Daoy (cell line): ENCODE results near the gene SIAH3. TPM values are rescaled to one million over a fixed set of nuclear protein-coding genes. Genes with fewer than 3 reads are reported as not detected.
A peak's percentile ranks its signal among the peaks of the same experiment; 100 is the strongest.

ENCODE experiments used
- DNase-seq: peaks from one replicate; pipeline ENCODE4 v3.0.0-alpha.2; 2015; ENCODE audit warnings: low read depth
- total RNA-seq: library from RNA; depleted of rRNA; stranded (reverse); fragments of >200 nt; shearing (Covaris generic); gene quantifications from 2 replicates; pipeline ENCODE4 v1.2.3, GENCODE V29; 2014

Gene SIAH3
- total RNA-seq, 1 experiment from 2014 or later: 0.06 TPM

DNA sequence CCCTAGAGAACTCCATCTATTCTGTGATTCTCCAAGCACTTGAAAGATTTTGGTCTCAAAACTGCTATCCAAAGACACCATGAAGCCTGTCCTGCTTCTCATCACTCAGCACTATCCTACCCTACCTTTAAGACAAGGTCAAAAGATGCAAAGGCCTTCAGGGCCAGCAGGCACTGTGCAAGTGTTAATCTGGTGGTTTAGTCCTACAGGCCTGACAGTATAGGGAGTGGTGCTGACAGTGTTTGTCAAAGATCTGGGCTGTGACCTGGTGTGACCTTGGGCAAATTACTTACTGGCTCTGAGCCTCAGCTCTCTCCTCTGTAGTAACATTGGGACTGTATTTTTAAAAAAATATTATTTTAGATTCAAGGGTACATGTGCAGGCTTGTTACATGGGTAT lies 28.0 kb downstream of the SIAH3 start:
- DNase-seq: no peak

- DNase-seq: no peak
These were observed 29.7 kb downstream of the SIAH3 start for GRCh38 chr13:45821811-45822210.

- DNase-seq: no peak
These were observed 31.3 kb downstream of the SIAH3 start for GRCh38 chr13:45820106-45820838.

- DNase-seq: no peak
These were observed 33.7 kb downstream of the SIAH3 start for GRCh38 chr13:45817833-45818232.

- DNase-seq: no peak
These were observed 35.1 kb downstream of the SIAH3 start for GRCh38 chr13:45816427-45816826.

DNA sequence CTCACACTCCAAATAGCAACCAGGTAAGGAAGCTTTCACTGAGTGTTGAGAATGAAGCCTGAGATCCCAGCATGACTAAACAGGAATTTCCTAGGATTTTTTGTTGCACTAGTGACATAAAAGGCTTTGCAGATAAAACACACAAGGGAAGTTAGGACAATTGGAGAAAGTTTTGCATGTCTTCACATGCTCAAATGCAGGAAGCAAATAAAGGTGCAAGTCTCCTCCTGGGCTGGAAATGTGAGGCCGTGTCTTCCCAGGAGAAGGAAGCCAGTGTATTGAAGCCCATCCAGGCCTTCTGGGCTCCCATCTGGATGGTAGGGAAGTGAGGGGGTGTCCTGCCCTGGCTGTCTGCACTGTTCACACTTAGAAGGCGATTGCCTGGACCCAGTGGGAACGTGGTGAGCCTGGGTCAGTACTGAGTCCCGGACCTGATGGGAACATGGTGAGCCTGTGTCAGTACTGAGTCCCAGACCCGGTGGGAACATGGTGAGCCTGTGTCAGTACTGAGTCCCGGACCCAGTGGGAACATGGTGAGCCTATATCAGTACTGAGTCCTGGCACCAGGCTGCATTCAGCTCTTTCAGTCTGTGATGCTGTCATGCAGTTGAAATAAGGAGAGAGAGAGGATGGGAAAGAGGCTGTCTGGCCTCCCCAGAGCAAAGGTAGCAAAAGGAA lies 38.7 kb downstream of the SIAH3 start:
- no peak for DNase-seq

DNA sequence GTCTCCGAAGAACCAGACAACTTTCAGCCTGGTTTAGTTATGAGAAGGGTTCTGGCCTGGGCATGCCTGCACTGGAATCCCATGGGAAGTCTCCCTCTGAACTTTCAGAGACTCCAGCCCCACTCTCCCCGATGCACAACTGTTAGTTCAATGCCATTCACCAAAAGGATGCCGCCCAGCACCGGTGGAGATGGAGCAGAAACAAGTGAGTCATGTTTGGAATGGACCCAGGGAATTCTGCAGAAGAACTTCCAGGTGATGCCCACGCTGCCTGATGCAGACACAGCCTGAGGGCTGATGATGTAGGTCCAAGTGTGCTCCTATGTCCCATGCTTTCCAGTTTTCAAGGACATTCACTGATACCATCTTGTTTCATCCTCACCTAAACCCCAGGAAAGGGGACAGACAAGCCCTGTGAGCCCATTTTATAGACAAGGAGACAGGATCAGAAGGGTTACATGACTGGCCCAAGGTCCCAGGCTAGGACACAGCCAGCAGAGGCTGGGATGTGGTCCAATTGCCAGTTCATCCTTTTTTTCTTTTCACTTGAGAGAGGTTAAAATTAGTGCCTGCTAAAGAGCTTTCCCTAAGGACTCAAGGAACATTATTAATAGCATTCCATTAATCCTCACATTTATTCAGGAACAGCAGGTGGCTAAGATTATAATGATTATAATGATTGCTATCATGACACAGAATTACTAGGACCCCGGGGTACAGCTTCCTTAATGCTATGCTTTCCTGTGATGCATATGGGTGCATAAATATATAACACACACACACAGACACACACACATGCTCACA lies 39.5 kb downstream of the SIAH3 start:
- DNase-seq: peak; percentile 9

GRCh38 chr13:45809801-45810394 lies 41.7 kb downstream of the SIAH3 start:
- DNase-seq: peak; percentile 8

GRCh38 chr13:45808925-45809324 lies 42.6 kb downstream of the SIAH3 start:
- no peak for DNase-seq

DNA sequence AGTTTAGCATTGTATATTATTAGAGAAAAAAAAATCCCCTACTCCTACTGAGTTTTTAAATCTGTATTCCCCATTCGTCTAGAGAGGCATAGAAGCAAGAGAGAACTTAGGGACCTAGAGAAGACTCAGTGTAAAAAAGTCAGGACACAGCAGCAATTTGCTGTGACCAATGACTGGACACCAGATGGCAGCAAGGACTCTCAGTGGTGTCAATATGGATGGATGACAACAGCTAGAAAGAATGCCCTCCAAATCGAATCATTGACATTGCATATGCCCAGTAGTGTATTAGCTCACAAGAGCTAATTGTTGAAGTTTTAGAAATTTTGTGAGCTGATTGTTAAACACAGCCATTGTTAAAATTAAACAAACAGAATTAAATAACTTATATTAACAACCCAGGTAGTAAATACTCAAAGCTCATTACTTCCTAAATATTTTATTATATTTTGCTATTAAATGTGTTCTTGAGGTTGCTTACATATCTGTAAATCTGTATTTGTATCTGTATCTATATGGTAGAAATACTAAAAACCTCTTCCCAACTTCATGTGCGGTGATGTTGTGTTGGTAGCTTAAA lies 43.9 kb downstream of the SIAH3 start:
- DNase-seq: peak; percentile 51

DNA sequence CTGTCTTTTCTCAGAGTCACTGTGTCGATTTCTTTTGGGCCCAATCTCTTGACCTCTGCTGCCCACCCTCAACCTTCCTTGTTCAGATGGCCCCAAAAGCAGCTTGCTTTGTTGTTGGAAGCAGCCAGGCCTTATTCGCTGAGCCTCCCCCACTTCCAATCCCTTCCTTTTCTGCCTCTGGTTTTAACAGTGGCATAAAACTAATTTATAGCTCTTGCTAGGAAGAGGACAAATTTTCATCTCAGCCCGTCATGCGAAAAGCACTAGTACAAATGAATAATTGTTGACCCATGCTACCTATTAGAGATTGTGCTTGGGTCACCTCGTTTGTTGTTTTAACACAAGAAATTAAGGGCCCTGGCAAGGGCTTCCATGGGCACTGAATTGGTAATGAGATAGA lies 51.1 kb downstream of the SIAH3 start:
- no peak for DNase-seq

- DNase-seq: no peak
These were observed 52.1 kb downstream of the SIAH3 start for GRCh38 chr13:45799451-45799850.

- DNase-seq: no peak
These were observed 52.7 kb downstream of the SIAH3 start for GRCh38 chr13:45798851-45799250.

GRCh38 chr13:45796426-45797235 lies 54.9 kb downstream of the SIAH3 start:
- DNase-seq: no peak

GRCh38 chr13:45792827-45793303 lies 58.7 kb downstream of the SIAH3 start:
- no peak for DNase-seq

DNA sequence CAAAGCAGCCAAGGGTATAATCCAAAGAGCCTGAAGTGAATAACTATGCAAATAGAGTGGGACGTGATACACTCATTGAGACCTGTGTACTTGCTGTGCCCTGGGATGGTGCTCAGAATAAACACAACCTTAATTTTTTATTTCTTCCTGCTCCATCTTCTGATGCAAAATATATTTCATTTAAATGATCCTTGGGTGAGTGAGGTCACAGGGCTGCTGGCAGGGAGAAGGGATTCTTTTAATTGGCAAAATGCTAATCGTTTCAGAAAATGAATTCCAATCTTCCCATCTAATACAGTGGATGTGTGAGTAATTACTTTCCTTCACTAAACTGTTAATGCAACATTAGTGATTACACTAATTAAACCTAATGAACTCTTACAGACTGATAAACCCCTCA lies 63.5 kb downstream of the SIAH3 start:
- DNase-seq: no peak

GRCh38 chr13:45787346-45787745 lies 64.2 kb downstream of the SIAH3 start:
- no peak for DNase-seq

GRCh38 chr13:45786293-45786920 lies 65.1 kb downstream of the SIAH3 start:
- DNase-seq: peak; percentile 5

GRCh38 chr13:45784755-45785675 lies 66.5 kb downstream of the SIAH3 start:
- DNase-seq: no peak
